Activated B cell treated with CpG ODN at 0.5 μM for 24 hours (primary cell): ENCODE results near the gene PRKACB. TPM values are rescaled to one million over a fixed set of nuclear protein-coding genes. Genes with fewer than 3 reads are reported as not detected.

Experiments
- ATAC-seq: fragments of 200-7000 bp; cut with Tn5 transposase; one replicate; pipeline ENCODE4 v1.10.0; 2021; ENCODE audit warnings: low read depth, mild to moderate bottlenecking, moderate library complexity
- CTCF ChIA-PET: fragments of 350-600 bp; sonication (Branson Sonifier 250); formaldehyde crosslinking; loops from one replicate; lab custom pipeline; 2021; ENCODE audit warnings: antibody characterized with exemption; lab: Charles Lee
- POLR2A ChIA-PET: fragments of 350-600 bp; sonication (Branson Sonifier 250); formaldehyde crosslinking; loops from one replicate; lab custom pipeline; 2021; ENCODE audit warnings: antibody characterized with exemption; lab: Charles Lee
- DNase-seq: peaks from one replicate; pipeline ENCODE4 v3.0.0; 2022
- H3K27ac Mint-ChIP-seq: one replicate; pipeline ENCODE4 v1.8.0; 2020; ENCODE audit warnings: mixed read lengths
- H3K27me3 Mint-ChIP-seq: one replicate; pipeline ENCODE4 v1.8.0; 2021; ENCODE audit warnings: mixed read lengths
- H3K36me3 Mint-ChIP-seq: one replicate; pipeline ENCODE4 v1.8.0; 2021; ENCODE audit warnings: low read depth, mixed read lengths
- H3K4me1 Mint-ChIP-seq: one replicate; pipeline ENCODE4 v1.8.0; 2021; ENCODE audit warnings: mixed read lengths
- H3K4me3 Mint-ChIP-seq: one replicate; pipeline ENCODE4 v1.8.0; 2020; ENCODE audit warnings: mild to moderate bottlenecking, mixed read lengths
- H3K9me3 Mint-ChIP-seq: one replicate; pipeline ENCODE4 v1.8.0; 2020; ENCODE audit warnings: mixed read lengths
- intact Hi-C: fragments of 100-400 bp; cut with micrococcal nuclease; formaldehyde crosslinking; loops from one replicate; pipeline ENCODE4 v1.15.1; 2024
- total RNA-seq: library from RNA; stranded (reverse); gene quantifications from 2 replicates; pipeline ENCODE4 v1.2.3, GENCODE V29; 2022
- TF ChIP-seq, protein P1 (sequence below): fragments of 200-600 bp; IDR thresholded peaks from one replicate; pipeline ENCODE4 v1.8.0; 2022; ENCODE audit warnings: antibody characterized with exemption, mild to moderate bottlenecking

The PRKACB gene
- total RNA-seq, 1 donor from 2014 or later, result 33.0 TPM

DNA sequence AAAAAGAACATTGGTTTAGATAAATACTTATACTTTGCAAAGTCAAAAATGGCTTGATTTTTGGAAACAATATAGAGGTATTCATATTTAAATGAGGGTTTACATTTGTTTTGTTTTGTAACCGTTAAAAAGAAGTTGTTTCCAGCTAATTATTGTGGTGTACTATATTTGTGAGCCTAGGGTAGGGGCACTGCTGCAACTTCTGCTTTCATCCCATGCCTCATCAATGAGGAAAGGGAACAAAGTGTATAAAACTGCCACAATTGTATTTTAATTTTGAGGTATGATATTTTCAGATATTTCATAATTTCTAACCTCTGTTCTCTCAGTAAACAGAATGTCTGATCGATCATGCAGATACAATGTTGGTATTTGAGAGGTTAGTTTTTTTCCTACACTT is 92.2 kb downstream of the PRKACB start:
- H3K9me3 Mint-ChIP-seq, result peaks cover 4% of the 10 kb centered on the region
- no peaks in the 10 kb centered on the region for H3K27me3 Mint-ChIP-seq
- ChIA-PET CTCF (no interaction called here), POLR2A (no interaction called here)
- peaks cover 64% of the 10 kb centered on the region for H3K36me3 Mint-ChIP-seq
- no peak for DNase-seq
- TF ChIP-seq, protein P1, sequence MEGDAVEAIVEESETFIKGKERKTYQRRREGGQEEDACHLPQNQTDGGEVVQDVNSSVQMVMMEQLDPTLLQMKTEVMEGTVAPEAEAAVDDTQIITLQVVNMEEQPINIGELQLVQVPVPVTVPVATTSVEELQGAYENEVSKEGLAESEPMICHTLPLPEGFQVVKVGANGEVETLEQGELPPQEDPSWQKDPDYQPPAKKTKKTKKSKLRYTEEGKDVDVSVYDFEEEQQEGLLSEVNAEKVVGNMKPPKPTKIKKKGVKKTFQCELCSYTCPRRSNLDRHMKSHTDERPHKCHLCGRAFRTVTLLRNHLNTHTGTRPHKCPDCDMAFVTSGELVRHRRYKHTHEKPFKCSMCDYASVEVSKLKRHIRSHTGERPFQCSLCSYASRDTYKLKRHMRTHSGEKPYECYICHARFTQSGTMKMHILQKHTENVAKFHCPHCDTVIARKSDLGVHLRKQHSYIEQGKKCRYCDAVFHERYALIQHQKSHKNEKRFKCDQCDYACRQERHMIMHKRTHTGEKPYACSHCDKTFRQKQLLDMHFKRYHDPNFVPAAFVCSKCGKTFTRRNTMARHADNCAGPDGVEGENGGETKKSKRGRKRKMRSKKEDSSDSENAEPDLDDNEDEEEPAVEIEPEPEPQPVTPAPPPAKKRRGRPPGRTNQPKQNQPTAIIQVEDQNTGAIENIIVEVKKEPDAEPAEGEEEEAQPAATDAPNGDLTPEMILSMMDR, result no peak
- H3K4me1 Mint-ChIP-seq, result peaks cover 3% of the 10 kb centered on the region
- no peak overlapping the region for H3K27ac Mint-ChIP-seq
- H3K4me3 Mint-ChIP-seq, result no peak overlapping the region
- ATAC-seq, result no peak
- intact Hi-C loops, result no loop called here

DNA sequence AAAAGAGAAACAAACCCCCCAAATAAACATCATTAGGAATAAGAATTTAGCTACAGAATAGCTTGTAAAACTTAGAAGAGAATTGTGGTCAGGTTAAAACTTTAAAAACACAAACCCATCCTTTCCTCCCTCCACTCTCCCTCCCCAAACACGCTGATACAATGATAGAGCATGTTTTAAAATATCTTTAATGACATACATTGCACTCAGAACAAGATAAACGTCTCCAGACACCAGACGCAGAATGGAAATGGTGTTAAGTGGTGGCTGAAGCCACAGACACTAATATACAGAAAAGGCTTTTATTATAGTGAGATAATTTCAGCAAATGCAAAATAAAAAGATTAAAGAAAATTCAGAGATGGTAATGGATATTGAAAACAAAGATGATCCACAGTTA is 98.6 kb downstream of the PRKACB start:
- intact Hi-C loops, result no loop called here
- H3K36me3 Mint-ChIP-seq, result peaks cover 47% of the 10 kb centered on the region
- DNase-seq (no peak), ATAC-seq (no peak)
- TF ChIP-seq, protein P1, result no peak
- ChIA-PET CTCF (no interaction called here), POLR2A (no interaction called here)
- peaks cover 12% of the 10 kb centered on the region for H3K9me3 Mint-ChIP-seq
- peaks cover 2% of the 10 kb centered on the region for H3K4me1 Mint-ChIP-seq
- no peak overlapping the region for H3K4me3 Mint-ChIP-seq
- no peaks in the 10 kb centered on the region for H3K27me3 Mint-ChIP-seq
- no peak overlapping the region for H3K27ac Mint-ChIP-seq

DNA sequence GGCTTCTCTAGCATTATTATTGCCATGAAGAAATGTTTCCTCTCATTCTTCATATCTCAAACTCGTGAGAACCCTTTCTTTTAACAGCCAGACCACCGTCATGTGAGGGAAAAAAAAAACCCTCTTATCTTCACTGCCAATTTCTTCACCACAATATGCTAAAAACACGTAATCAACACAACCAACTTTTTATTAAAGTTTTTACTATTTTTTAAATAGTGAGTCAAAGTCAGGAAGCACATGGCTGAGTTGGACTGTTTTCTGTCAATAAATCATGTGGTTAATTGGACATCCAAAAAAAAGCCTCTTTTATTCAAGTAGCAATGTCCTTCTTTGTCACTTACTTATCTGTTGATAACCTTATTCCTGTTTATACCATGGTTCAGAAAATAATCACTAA is 101.5 kb downstream of the PRKACB start:
- CTCF ChIA-PET, result no interaction called here
- no peaks in the 10 kb centered on the region for H3K27me3 Mint-ChIP-seq
- no peak overlapping the region for H3K4me3 Mint-ChIP-seq
- peaks cover 21% of the 10 kb centered on the region for H3K36me3 Mint-ChIP-seq
- intact Hi-C loops, result no loop called here
- ATAC-seq (no peak), DNase-seq (no peak)
- POLR2A ChIA-PET, result no interaction called here
- TF ChIP-seq, protein P1, result no peak
- peaks cover 15% of the 10 kb centered on the region for H3K9me3 Mint-ChIP-seq
- H3K4me1 Mint-ChIP-seq, result peaks cover 2% of the 10 kb centered on the region
- no peak overlapping the region for H3K27ac Mint-ChIP-seq

DNA sequence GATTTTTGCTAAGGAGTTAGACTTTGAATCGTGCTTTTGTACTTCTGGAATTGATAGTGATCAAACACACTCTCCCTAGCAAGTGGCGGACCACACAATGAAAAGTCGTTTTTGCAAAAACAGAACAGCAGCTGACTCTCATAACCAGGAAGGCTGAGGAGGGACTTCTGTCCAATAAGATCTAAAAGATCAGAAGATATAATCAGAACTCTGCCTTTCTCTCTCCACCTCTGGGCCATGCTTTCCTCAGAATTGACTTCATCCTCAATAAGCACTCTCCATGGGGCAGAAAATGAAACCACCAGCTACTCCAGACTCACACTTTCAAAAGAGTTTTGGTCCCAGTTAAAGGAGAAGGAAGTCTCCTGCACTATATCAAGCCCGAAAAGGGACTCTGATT is 102.1 kb downstream of the PRKACB start:
- TF ChIP-seq, protein P1, result no peak
- ATAC-seq (no peak), DNase-seq (no peak)
- ChIA-PET POLR2A (no interaction called here), CTCF (no interaction called here)
- Mint-ChIP-seq H3K4me3 (no peak overlapping the region), H3K36me3 (peaks cover 15% of the 10 kb centered on the region), H3K9me3 (peaks cover 20% of the 10 kb centered on the region), H3K27me3 (no peaks in the 10 kb centered on the region), H3K27ac (no peak overlapping the region), H3K4me1 (peaks cover 2% of the 10 kb centered on the region)
- intact Hi-C loops, result no loop called here

- ChIA-PET POLR2A (no interaction called here), CTCF (no interaction called here)
- Mint-ChIP-seq H3K4me3 (no peak overlapping the region), H3K9me3 (peaks cover 15% of the 10 kb centered on the region), H3K27me3 (no peaks in the 10 kb centered on the region), H3K4me1 (peaks cover 2% of the 10 kb centered on the region), H3K27ac (no peak overlapping the region), H3K36me3 (peaks cover 6% of the 10 kb centered on the region)
- ATAC-seq (no peak), DNase-seq (no peak)
- TF ChIP-seq, protein P1, result no peak
- intact Hi-C loops, result no loop called here
Measured at GRCh38 chr1:84247425-84248220, 103.6 kb downstream of the PRKACB start.
